VCaP (cell line): ENCODE data around the gene TRIM44.
"Not testable (repeated sequence)": the region's sequence is repeated elsewhere in the genome, so short reads cannot be mapped to it uniquely, and the experiment has no call there.

Experiments used
- H3K27ac ChIP-seq: fragments of 450-650 bp; 2 replicates; pipeline ENCODE4 v1.5.1; 2017
- CTCF ChIP-seq: fragments of 450-650 bp; conservative IDR thresholded peaks from 2 replicates; pipeline ENCODE4 v1.5.1; 2017; ENCODE audit warnings: mild to moderate bottlenecking, moderate library complexity

The TRIM44 gene

DNA sequence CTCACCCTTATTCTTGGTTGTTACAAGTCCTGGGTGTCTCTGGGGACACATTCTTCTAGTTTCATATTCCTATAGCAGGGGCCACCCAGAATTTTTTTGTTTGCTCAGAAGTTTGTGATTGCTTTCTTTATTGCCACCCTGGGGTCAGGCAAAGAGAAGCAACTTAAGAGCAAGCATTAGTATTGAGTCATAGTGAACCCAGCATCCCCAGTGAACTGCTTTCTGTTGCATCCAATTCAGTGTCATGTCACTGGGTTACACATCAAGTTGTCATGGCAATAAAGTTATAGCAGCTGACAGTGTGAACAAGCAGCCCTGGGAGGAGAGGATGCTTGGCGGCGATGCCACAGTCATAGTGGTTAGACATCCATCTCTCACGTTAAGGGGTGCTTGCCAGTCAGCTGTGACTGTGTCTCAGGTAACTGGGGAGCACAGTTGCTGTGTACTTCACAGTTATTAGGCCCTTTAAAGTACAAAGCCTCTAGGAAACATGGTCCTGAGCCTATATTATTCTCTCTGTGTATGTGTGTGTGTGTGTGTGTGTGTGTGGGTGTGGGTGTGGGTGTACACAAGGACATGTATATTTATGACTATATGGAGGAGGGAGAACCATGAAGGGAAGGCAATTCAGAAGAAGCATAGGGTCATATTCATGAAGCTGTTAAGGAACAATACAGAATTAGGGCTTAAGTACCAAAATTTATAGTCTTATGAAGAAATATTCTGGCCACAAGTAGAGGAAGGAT lies 52.5 kb downstream of the TRIM44 start:
- no peak overlapping the region for H3K27ac ChIP-seq
- TF ChIP-seq CTCF = no peak

DNA sequence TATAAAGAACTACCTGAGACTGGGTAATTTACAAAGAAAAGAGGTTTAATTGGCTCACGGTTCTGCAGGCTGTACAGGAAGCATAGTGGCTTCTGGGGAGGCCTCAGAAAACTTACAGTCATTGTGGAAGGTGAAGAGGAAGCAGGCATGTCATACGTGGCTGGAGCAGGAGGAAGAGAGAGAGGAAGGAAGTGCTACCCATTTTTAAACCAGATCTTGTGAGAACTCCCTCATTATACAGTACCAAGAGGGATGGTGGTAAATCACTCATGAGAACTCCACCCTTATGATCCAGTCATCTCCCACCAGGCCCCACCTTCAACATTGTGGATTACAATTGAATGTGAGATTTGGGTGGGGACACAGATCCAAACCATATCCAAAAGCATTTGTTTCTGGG lies 53.1 kb downstream of the TRIM44 start:
- H3K27ac ChIP-seq = not testable (repeated sequence)

DNA sequence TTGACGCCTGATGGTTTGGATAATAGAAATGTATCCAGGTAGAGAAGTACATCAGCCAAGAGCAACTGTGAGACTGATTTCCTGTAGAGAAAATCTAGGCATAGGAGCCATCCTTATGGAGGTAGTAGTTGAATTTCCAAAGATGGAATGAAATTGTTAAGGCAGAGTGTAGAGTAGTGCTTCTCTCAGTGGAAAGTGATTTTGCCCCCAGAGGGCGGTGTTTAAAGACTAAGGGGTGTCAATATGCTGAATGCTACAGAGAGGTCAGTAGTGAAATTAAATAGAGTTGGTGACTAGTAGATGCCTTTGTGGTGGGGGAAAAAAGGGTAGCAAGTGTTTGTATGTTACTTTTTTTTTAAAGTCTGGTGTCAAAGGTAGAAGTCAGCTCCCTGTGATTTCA lies 54.5 kb downstream of the TRIM44 start:
- no peak for TF ChIP-seq CTCF
- H3K27ac ChIP-seq = no peak overlapping the region

- no peak for TF ChIP-seq CTCF
Observed at GRCh38 chr11:35717520-35717919, 54.9 kb downstream of the TRIM44 start.

GRCh38 chr11:35721651-35722282 lies 59.2 kb downstream of the TRIM44 start:
- TF ChIP-seq CTCF = no peak
- H3K27ac ChIP-seq = no peak overlapping the region

More at GRCh38 chr11:35717520-35717919, 54.9 kb downstream of the TRIM44 start:
- H3K27ac ChIP-seq = no peak overlapping the region

DNA sequence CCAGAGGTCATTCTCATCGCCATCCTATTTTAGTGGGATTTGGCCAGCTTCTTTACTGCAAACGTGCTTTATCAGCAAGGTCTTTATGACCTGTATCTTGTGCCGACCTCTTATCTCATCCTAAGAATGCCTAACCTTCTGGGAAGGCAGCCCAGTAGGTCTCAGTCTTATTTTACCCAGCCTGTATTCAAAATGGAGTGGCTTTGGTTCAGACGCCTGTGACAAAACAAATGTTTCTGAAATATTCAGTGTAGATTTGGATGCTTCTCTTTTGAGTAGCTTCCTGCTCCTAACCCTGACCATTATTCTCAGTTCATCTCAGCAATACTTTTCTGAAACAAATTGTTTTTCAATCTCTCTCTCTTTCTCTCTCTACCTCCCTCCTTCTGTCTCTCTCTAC lies 60.1 kb downstream of the TRIM44 start:
- no peak overlapping the region for H3K27ac ChIP-seq
- no peak for TF ChIP-seq CTCF

DNA sequence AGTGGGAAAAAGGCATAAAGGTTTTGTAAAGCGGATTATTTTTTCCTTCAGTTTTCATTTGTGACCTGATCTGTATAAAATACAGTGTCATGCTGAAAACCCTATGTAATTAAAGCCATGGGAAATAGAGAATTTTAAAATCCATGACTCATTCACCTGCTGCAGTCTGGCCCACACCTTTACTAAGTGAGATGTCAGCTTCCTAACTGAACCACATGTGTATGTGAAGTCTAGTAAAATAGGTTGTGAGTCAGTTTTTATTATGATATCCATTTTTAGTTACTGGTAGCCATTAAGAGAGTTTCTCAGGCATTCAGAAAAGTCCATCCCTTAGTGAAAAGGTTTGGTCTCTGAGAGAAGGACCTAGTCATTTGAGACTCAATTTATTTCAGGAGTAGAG lies 60.9 kb downstream of the TRIM44 start:
- H3K27ac ChIP-seq = no peak overlapping the region
- no peak for TF ChIP-seq CTCF

- TF ChIP-seq CTCF = no peak
- H3K27ac ChIP-seq = no peak overlapping the region
Observed at GRCh38 chr11:35723913-35724312, 61.3 kb downstream of the TRIM44 start.
